ENCODE measurements around the gene DBNDD2. TPM values are rescaled to one million over a fixed set of nuclear protein-coding genes. Genes with fewer than 3 reads are reported as not detected.

Gene DBNDD2
- total RNA-seq, 6 experiments from 2014 or later: 2.3 to 5.3 (median 3.3) TPM

DNA sequence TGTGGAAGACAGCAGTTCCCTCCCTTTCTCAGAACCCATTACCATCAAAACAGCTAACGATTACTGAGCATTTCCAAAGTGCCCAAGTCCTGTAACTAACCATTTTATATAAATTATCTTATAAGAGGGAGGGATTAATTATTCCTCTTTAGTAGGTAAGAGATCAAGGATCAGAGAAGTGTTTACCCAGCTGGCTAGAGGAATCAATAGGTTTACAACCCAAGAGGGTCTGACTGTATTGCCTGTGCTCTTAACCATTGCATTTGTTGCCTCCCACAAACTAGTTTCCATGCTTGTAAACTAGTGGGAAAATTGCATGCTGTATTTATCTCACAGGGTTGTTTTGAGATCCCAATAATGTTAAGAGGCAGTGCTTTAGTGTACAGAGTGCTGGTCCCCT, 3.7 kb upstream of the DBNDD2 start:
- DNase-seq (no peak), ATAC-seq (no peak)
- Histone ChIP-seq H3K4me3 (no peak overlapping the region), H3K9me3 (peaks cover 0 to 4% (median 0%) of the 10 kb centered on the region in 4 donors), H3K36me3 (no peaks in the 10 kb centered on the region), H3K4me1 (peaks cover 0 to 9% (median 0%) of the 10 kb centered on the region in 4 donors), H3K27ac (no peak overlapping the region), H3K27me3 (no peaks in the 10 kb centered on the region)
- 93% methylated on average over 1 of the region's 1 CpG for WGBS (ENCODE audit: insufficient coverage, low coverage, low lambda C conversion rate, missing lambda C conversion rate)
- intact Hi-C loops (cut with DNase I): no loop called here
- TF ChIP-seq, protein P1, sequence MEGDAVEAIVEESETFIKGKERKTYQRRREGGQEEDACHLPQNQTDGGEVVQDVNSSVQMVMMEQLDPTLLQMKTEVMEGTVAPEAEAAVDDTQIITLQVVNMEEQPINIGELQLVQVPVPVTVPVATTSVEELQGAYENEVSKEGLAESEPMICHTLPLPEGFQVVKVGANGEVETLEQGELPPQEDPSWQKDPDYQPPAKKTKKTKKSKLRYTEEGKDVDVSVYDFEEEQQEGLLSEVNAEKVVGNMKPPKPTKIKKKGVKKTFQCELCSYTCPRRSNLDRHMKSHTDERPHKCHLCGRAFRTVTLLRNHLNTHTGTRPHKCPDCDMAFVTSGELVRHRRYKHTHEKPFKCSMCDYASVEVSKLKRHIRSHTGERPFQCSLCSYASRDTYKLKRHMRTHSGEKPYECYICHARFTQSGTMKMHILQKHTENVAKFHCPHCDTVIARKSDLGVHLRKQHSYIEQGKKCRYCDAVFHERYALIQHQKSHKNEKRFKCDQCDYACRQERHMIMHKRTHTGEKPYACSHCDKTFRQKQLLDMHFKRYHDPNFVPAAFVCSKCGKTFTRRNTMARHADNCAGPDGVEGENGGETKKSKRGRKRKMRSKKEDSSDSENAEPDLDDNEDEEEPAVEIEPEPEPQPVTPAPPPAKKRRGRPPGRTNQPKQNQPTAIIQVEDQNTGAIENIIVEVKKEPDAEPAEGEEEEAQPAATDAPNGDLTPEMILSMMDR (IDR thresholded peaks at IDR 0.05): no peak
- no peak for TF ChIP-seq POLR2A (IDR thresholded peaks at IDR 0.05)

DNA sequence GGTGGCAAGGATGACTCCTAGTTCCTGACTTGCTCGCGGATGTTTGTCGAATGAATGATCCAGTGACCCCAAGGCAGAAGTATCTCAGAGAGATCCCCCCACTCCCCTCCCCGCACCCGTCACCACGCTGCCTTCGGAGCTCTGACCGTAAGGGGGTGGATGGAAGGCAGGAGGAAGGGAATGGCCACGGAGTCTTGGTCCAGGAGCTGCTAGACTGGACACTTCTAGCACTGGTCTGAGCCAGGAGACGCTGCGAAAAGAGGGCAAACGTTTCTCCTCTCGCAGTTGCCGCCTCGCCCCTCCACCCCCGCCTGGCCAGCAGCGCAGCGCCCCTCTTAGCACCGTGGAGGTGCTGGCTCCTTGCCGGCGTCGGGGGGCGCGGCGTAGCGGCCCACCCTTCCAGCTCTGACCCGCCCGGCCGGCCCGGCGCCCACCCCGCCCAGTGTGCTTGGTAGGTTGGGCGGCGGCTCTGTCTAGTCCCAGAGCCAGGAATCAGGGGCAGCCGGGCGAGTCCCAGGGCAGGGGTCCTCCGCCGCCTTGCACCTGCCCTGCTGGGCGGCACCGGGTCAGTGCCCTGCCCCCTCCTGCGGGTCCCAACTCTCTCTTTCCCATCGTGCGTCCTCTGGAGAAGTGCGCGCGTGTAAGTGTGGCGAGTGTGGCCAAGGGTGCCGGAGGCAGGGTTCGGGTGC, 2.4 kb upstream of the DBNDD2 start:
- TF ChIP-seq, protein P1 (IDR thresholded peaks at IDR 0.05): no peak
- no peak for TF ChIP-seq POLR2A (IDR thresholded peaks at IDR 0.05)
- H3K4me3 ChIP-seq: peak overlapping the region; percentile 65 to 73 (median 66)
- no peaks in the 10 kb centered on the region for H3K27me3 ChIP-seq
- ATAC-seq (peak; percentile 14 to 34 (median 24)), DNase-seq (peak in 1 of 3 donors; percentile 31)
- 22% methylated on average over 8 of the region's 49 CpGs for WGBS (ENCODE audit: insufficient coverage, low coverage, low lambda C conversion rate, missing lambda C conversion rate)
- peaks cover 0 to 9% (median 0%) of the 10 kb centered on the region in 4 donors for H3K4me1 ChIP-seq
- H3K36me3 ChIP-seq: peaks cover 0 to 3% (median 0%) of the 10 kb centered on the region in 4 donors
- peak overlapping the region in 2 of 3 donors; percentile 28 to 40 for H3K27ac ChIP-seq
- intact Hi-C loops (cut with DNase I): no loop called here
- H3K9me3 ChIP-seq: no peaks in the 10 kb centered on the region

DNA sequence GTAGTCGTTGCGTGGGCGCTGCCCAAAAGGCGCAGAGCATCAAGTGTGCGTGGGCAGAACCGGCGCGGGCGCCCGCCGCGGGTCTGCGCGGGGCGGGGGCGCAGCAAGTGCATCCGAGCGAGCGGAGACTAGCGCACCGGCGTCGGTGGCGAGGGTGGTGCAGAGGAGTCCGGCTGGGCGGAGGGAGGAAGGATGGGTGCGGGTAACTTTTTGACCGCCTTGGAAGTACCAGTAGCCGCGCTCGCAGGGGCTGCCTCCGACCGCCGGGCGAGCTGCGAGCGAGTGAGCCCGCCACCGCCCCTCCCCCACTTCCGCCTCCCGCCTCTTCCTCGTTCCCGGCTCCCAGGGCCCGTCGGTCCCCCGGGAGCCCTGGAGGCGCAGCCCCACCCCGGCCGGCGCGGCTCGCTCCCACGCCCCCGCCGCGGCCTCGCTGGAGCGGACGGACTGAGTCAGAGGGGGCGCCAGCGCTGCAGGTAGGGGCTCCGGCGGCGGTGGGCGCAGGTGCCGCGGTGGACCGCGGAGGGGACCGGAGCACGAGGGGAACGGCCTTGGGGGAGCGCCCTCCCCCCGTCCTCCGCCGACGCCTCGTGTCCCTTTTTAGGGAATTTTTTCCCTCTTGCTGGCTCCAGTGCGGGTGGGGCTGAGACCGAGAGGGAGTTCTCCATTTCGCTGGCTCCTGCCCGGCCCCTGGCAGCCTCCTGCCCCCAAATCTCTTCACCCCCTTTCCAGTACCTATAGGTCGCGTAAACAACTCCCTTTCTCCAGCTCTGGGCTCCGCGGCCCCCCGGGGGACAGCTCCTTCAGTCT, 1.6 kb upstream of the DBNDD2 start:
- H3K36me3 ChIP-seq: peaks cover 0 to 3% (median 0%) of the 10 kb centered on the region in 4 donors
- H3K4me3 ChIP-seq: peak overlapping the region; percentile 65 to 73 (median 66)
- TF ChIP-seq POLR2A (IDR thresholded peaks at IDR 0.05): peak; percentile 9
- TF ChIP-seq, protein P1 (IDR thresholded peaks at IDR 0.05): no peak
- intact Hi-C loops (cut with DNase I): no loop called here
- peak in 2 of 3 donors; percentile 61 to 73 for DNase-seq
- ATAC-seq: peak; percentile 57 to 69 (median 60)
- WGBS (ENCODE audit: insufficient coverage, low coverage, low lambda C conversion rate, missing lambda C conversion rate): 2% methylated on average over 21 of the region's 87 CpGs
- H3K9me3 ChIP-seq: no peaks in the 10 kb centered on the region
- H3K4me1 ChIP-seq: peaks cover 0 to 9% (median 0%) of the 10 kb centered on the region in 4 donors
- peak overlapping the region; percentile 28 to 40 (median 30) for H3K27ac ChIP-seq
- no peaks in the 10 kb centered on the region for H3K27me3 ChIP-seq

DNA sequence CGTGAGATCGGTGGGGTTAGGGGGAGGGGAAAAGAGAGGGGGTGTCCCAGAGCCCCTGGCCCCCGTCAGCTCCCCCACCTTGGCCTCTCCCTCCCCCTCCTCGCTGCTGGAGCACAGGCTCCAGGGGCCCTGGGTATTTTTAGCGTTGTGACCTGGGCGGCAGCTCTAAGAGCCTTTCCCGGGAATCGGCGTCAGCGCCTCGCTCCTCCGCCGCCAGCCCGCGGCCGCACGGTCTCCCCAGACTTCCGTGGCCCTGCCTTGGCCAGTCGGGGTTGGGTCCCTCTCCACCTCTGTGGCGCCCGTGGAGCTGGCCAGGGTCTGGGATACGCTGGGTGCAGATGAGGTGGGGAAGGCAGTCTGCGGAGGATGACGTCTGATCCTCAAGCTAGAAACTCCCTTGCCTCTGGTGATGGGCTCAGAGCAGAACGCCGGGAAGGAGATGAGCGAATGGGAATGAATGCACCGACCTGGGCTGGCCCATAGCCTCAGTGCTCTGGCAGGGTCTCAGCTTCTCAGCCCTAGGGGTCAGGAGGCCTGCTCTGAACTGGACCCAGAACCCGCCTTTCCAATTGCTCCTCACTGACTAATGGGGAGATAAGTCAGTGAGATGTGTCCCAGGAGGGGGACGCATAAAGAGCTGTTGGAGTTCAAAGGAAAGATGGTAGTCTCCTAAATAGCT, 883 bp upstream of the DBNDD2 start:
- Histone ChIP-seq H3K4me3 (peak overlapping the region; percentile 65 to 73 (median 66)), H3K36me3 (peaks cover 0 to 3% (median 0%) of the 10 kb centered on the region in 4 donors), H3K27ac (peak overlapping the region; percentile 28 to 40 (median 30)), H3K27me3 (no peaks in the 10 kb centered on the region), H3K4me1 (peaks cover 0 to 9% (median 0%) of the 10 kb centered on the region in 4 donors), H3K9me3 (no peaks in the 10 kb centered on the region)
- peak in 1 of 3 donors; percentile 35 for DNase-seq
- no peak for TF ChIP-seq POLR2A (IDR thresholded peaks at IDR 0.05)
- TF ChIP-seq, protein P1 (IDR thresholded peaks at IDR 0.05): no peak
- peak; percentile 35 to 44 (median 40) for ATAC-seq
- 18% methylated on average over 8 of the region's 30 CpGs for WGBS (ENCODE audit: insufficient coverage, low coverage, low lambda C conversion rate, missing lambda C conversion rate)
- intact Hi-C loops (cut with DNase I): no loop called here
